WTC11 (cell line): ENCODE measurements around the gene TCF20. TPM values are rescaled to one million over a fixed set of nuclear protein-coding genes. Genes with fewer than 3 reads are reported as not detected.
A peak's percentile ranks its signal among the peaks of the same experiment; 100 is the strongest.

ENCODE experiments used
- ATAC-seq: fragments of 200-7000 bp; cut with Tn5 transposase; 2 replicates; pipeline ENCODE4 v1.10.0; 2021; ENCODE audit warnings: mild to moderate bottlenecking, moderate library complexity
- CTCF ChIA-PET: fragments of 300-600 bp; sonication (Branson Sonifier 250); formaldehyde crosslinking; loops from one replicate; lab custom pipeline; 2021; ENCODE audit warnings: antibody characterized with exemption; lab: Charles Lee
- POLR2A ChIA-PET: fragments of 350-600 bp; sonication (Branson Sonifier 250); formaldehyde crosslinking; loops from one replicate; lab custom pipeline; 2021; ENCODE audit warnings: antibody characterized with exemption; lab: Charles Lee
- DNase-seq: peaks from one replicate; pipeline ENCODE4 v3.0.0; 2021; ENCODE audit warnings: low spot score
- H3K27ac Mint-ChIP-seq: 2 replicates; pipeline ENCODE4 v1.8.0; 2021; ENCODE audit warnings: mixed read lengths
- H3K27me3 Mint-ChIP-seq: 2 replicates; pipeline ENCODE4 v1.8.0; 2021; ENCODE audit warnings: low read depth, mild to moderate bottlenecking, moderate library complexity, mixed read lengths
- H3K36me3 Mint-ChIP-seq: 2 replicates; pipeline ENCODE4 v1.8.0; 2021; ENCODE audit warnings: mixed read lengths
- H3K4me1 Mint-ChIP-seq: 2 replicates; pipeline ENCODE4 v1.8.0; 2022; ENCODE audit warnings: mixed read lengths
- H3K4me3 Mint-ChIP-seq: 2 replicates; pipeline ENCODE4 v1.8.0; 2021; ENCODE audit warnings: mild to moderate bottlenecking, moderate library complexity, mixed read lengths
- H3K9me3 Mint-ChIP-seq: 2 replicates; pipeline ENCODE4 v1.8.0; 2021; ENCODE audit warnings: mixed read lengths
- ARID4B ChIP-seq: sonication (generic); formaldehyde crosslinking; IDR thresholded peaks from 2 replicates; pipeline ENCODE4 v1.8.0; 2023; ENCODE audit warnings: missing genetic modification reagents, mild to moderate bottlenecking, borderline replicate concordance
- CBFB ChIP-seq: sonication (generic); formaldehyde crosslinking; IDR thresholded peaks from 2 replicates; pipeline ENCODE4 v1.8.1; 2022; ENCODE audit warnings: mild to moderate bottlenecking, low read depth, missing genetic modification reagents
- E2F5 ChIP-seq: sonication (generic); formaldehyde crosslinking; IDR thresholded peaks from 2 replicates; pipeline ENCODE4 v1.8.1; 2022; ENCODE audit warnings: mild to moderate bottlenecking, moderate library complexity, missing genetic modification reagents
- ESRRA ChIP-seq: sonication (generic); formaldehyde crosslinking; IDR thresholded peaks from 2 replicates; pipeline ENCODE4 v1.8.1; 2022; ENCODE audit warnings: mild to moderate bottlenecking, missing genetic modification reagents, borderline replicate concordance
- FOXK1 ChIP-seq: sonication (generic); formaldehyde crosslinking; IDR thresholded peaks from 2 replicates; pipeline ENCODE4 v1.8.0; 2022; ENCODE audit warnings: mild to moderate bottlenecking, moderate library complexity, missing genetic modification reagents
- GABPB1 ChIP-seq: sonication (generic); formaldehyde crosslinking; IDR thresholded peaks from 2 replicates; pipeline ENCODE4 v1.8.1; 2023; ENCODE audit warnings: mild to moderate bottlenecking, missing genetic modification reagents
- GTF2I ChIP-seq: fragments of 250-450 bp; sonication (Bioruptor Pico); conservative IDR thresholded peaks from 2 replicates; pipeline ENCODE4 v1.4.0; 2021; ENCODE audit warnings: mild to moderate bottlenecking
- JAZF1 ChIP-seq: fragments of 250-450 bp; sonication (Bioruptor Pico); IDR thresholded peaks from 2 replicates; pipeline ENCODE4 v1.9.0; 2021; ENCODE audit warnings: moderate library complexity, mild to moderate bottlenecking, inconsistent platforms
- ZBTB43 ChIP-seq: sonication (generic); formaldehyde crosslinking; IDR thresholded peaks from 2 replicates; pipeline ENCODE4 v1.8.1; 2023; ENCODE audit warnings: mild to moderate bottlenecking, missing genetic modification reagents
- ZNF423 ChIP-seq: fragments of 250-450 bp; sonication (Bioruptor Pico); IDR thresholded peaks from 2 replicates; pipeline ENCODE4 v2.1.2; 2022; ENCODE audit warnings: mild to moderate bottlenecking, moderate library complexity
- total RNA-seq: library from RNA; stranded (reverse); gene quantifications from 3 replicates; pipeline ENCODE4 v1.2.3, GENCODE V29; 2021
- TF ChIP-seq, protein P1 (sequence below): fragments of 250-450 bp; sonication (Bioruptor Pico); IDR thresholded peaks from 2 replicates; pipeline ENCODE4 v2.1.2; 2022; ENCODE audit warnings: mild to moderate bottlenecking, moderate library complexity

The TCF20 gene
- total RNA-seq, 1 experiment from 2014 or later: 77.0 TPM

GRCh38 chr22:42275970-42276369, 5.5 kb upstream of the TCF20 start:
- ATAC-seq: no peak
- Mint-ChIP-seq H3K9me3 (no peaks in the 10 kb centered on the region), H3K27me3 (peaks cover 28% of the 10 kb centered on the region), H3K36me3 (no peaks in the 10 kb centered on the region; the same call in 1 of the 2 replicates), H3K4me3 (no peak overlapping the region), H3K4me1 (peaks cover 30% of the 10 kb centered on the region), H3K27ac (no peak overlapping the region)
- CTCF ChIA-PET: interaction anchor here (1.0 to 3.2 kb wide), 6 partner anchors 17 to 168 kb away, joined by 3 to 12 read pairs (median 4); no protein-coding TSS in a partner anchor
- no peak for DNase-seq
- POLR2A ChIA-PET: interaction anchor here (0.9 kb wide), 1 partner anchor 20 kb away, joined by 3 read pairs; no protein-coding TSS in a partner anchor
- TF ChIP-seq ZNF423 (CRISPR knock-in tag): peak; percentile 80
- TF ChIP-seq GABPB1: no peak

- Mint-ChIP-seq H3K27me3 (peaks cover 22% of the 10 kb centered on the region), H3K4me3 (no peak overlapping the region), H3K36me3 (no peaks in the 10 kb centered on the region; the same call in 1 of the 2 replicates), H3K27ac (no peak overlapping the region), H3K9me3 (no peaks in the 10 kb centered on the region), H3K4me1 (peaks cover 30% of the 10 kb centered on the region)
- ATAC-seq (no peak), DNase-seq (no peak)
- ChIA-PET POLR2A (interaction anchor here (0.9 kb wide), 1 partner anchor 21 kb away, joined by 3 read pairs; no protein-coding TSS in a partner anchor), CTCF (interaction anchor here (0.8 to 3.2 kb wide), 8 partner anchors 18 to 169 kb away, joined by 3 to 12 read pairs (median 3); no protein-coding TSS in a partner anchor)
- TF ChIP-seq ZBTB43 (CRISPR knock-in tag) (no peak), E2F5 (no peak), GTF2I (CRISPR knock-in tag) (no peak)
These were observed 4.7 kb upstream of the TCF20 start for GRCh38 chr22:42275176-42275575.

DNA sequence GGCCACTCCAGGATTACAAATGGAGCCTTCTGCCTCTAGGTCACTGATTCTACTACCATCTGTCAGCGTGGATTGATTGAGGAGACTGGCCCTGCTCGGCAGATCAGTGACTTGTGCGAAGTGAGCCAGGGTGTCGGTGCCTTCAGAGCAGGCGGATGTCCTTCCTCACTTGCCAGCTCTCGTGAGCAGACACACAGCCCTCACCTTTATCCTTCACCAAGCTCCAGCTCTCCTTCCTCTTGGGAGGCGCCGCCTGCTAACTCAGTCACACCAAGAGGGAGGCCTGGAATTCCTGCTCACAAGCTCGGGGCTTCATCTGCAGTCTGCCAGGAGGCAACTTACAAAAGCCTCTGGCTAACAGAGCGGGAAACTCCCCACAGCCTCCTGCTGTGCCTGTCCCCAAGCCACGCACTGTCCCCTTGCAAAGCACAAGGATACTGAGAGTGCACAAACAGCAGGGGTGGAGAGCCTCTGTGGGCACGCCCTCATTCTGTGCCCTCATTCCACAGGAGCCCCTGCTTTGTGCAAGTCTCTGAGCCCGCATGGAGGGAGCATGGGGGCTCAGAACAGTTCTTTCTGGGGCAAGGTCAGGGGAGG, 3.5 kb upstream of the TCF20 start:
- ATAC-seq: peak; percentile 6; the same call in 1 of the 2 replicates

More for the DNA sequence above, 3.5 kb upstream of the TCF20 start:
- Mint-ChIP-seq H3K4me1 (peaks cover 34% of the 10 kb centered on the region), H3K9me3 (no peaks in the 10 kb centered on the region), H3K36me3 (no peaks in the 10 kb centered on the region; the same call in 1 of the 2 replicates)
- ChIA-PET CTCF (interaction anchor here (0.6 to 3.2 kb wide), 7 partner anchors 10 to 200 kb away, joined by 3 to 12 read pairs (median 7); no protein-coding TSS in a partner anchor), POLR2A (interaction anchor here (1.0 kb wide), 1 partner anchor 9 kb away, joined by 4 read pairs; no protein-coding TSS in a partner anchor)
- TF ChIP-seq, protein P1, sequence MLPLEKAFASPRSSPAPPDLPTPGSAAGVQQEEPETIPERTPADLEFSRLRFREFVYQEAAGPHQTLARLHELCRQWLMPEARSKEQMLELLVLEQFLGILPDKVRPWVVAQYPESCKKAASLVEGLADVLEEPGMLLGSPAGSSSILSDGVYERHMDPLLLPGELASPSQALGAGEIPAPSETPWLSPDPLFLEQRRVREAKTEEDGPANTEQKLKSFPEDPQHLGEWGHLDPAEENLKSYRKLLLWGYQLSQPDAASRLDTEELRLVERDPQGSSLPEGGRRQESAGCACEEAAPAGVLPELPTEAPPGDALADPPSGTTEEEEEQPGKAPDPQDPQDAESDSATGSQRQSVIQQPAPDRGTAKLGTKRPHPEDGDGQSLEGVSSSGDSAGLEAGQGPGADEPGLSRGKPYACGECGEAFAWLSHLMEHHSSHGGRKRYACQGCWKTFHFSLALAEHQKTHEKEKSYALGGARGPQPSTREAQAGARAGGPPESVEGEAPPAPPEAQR (CRISPR knock-in tag): no peak
- no peak for TF ChIP-seq JAZF1 (CRISPR knock-in tag)
- no peak for TF ChIP-seq ESRRA (CRISPR knock-in tag)
- TF ChIP-seq FOXK1 (CRISPR knock-in tag): no peak
- TF ChIP-seq CBFB (CRISPR knock-in tag): no peak
- no peak for TF ChIP-seq ARID4B (CRISPR knock-in tag)
- TF ChIP-seq, all 79 proteins: peak for 0
- Mint-ChIP-seq H3K27me3 (peaks cover 22% of the 10 kb centered on the region; the same call in 1 of the 2 replicates), H3K4me3 (no peak overlapping the region), H3K27ac (peak overlapping the region; percentile 12; the same call in 1 of the 2 replicates)
- DNase-seq: peak; percentile 38
